Spleen (tissue), 11 donors: Measurements from ENCODE around the gene MYO3B. TPM values are rescaled to one million over a fixed set of nuclear protein-coding genes. Genes with fewer than 3 reads are reported as not detected.
"Not testable (repeated sequence)": the region's sequence is repeated elsewhere in the genome, so short reads cannot be mapped to it uniquely, and the experiment has no call there.

Experiments
- DNase-seq: peaks from one replicate; pipeline ENCODE4 v3.0.0-alpha.2; 2020
- H3K27ac ChIP-seq, 8 donors: fragments of 200-600 bp; sonication (generic) in 7 of 8; 1 replicate in 4 of 8; 2 replicates in 4 of 8; pipeline versions ENCODE4 v1.5.0 to v1.8.0; 2016 to 2021; ENCODE audit warnings: inconsistent platforms in 4 of 8, mild to moderate bottlenecking in 4 of 8, moderate library complexity in 1 of 8
- H3K27me3 ChIP-seq, 7 donors: fragments of 200-600 bp; sonication (generic) in 6 of 7; replicated peaks in 1 of 7; 1 replicate in 4 of 7; 2 replicates in 3 of 7; pipeline versions ENCODE4 v1.5.0 to v1.8.0; 2016 to 2021; ENCODE audit warnings: inconsistent platforms in 3 of 7, mild to moderate bottlenecking in 1 of 7
- H3K36me3 ChIP-seq, 6 donors: fragments of 200-600 bp; sonication (generic) in 5 of 6; 1 replicate in 4 of 6; 2 replicates in 2 of 6; pipeline versions ENCODE4 v1.5.0 to v1.8.0; 2016 to 2021; ENCODE audit warnings: inconsistent platforms in 2 of 6
- H3K4me1 ChIP-seq, 6 donors: fragments of 200-600 bp; sonication (generic) in 5 of 6; 1 replicate in 3 of 6; 2 replicates in 3 of 6; pipeline versions ENCODE4 v1.5.0 to v1.8.0; 2016 to 2021; ENCODE audit warnings: inconsistent platforms in 3 of 6
- H3K4me3 ChIP-seq, 8 donors: fragments of 200-600 bp; sonication (generic) in 7 of 8; 1 replicate in 4 of 8; 2 replicates in 4 of 8; pipeline versions ENCODE4 v1.5.0 to v1.8.0; 2016 to 2021; ENCODE audit warnings: inconsistent platforms in 4 of 8, mild to moderate bottlenecking in 4 of 8, moderate library complexity in 2 of 8
- H3K9me3 ChIP-seq, 8 donors: fragments of 200-600 bp; sonication (generic) in 7 of 8; 1 replicate in 4 of 8; 2 replicates in 4 of 8; pipeline versions ENCODE4 v1.5.0 to v1.8.0; 2016 to 2021; ENCODE audit warnings: inconsistent platforms in 4 of 8
- POLR2A ChIP-seq, 3 donors: fragments of 450-650 bp; IDR thresholded peaks; one replicate each; pipeline ENCODE4 v1.5.1; 2017; ENCODE audit warnings: antibody characterized with exemption in 3 of 3, mild to moderate bottlenecking in 1 of 3
- POLR2AphosphoS5 ChIP-seq, 3 donors: sonication (generic); formaldehyde crosslinking; IDR thresholded peaks; one replicate each; pipeline ENCODE4 v1.5.1; 2017; ENCODE audit warnings: antibody characterized with exemption in 3 of 3
- whole genome bisulfite sequencing, 5 donors: extraction: QIAGEN DNeasy Blood & Tissue Kit in 3 of 5; methylation state at CpG; one replicate each; pipeline versions ENCODE4 v1.1.5 to v1.1.7; 2013 to 2018; 5-methylcytosine and 5-hydroxymethylcytosine counted together
- intact Hi-C: fragments of 100-400 bp; cut with DNase I; formaldehyde crosslinking; loops from one replicate; pipeline ENCODE4 v1.15.0; 2023; ENCODE audit warnings: low total_unique reads
- polyA plus RNA-seq, 3 donors: library from polyadenylated mRNA; stranded (reverse); fragments of 200-250 nt; gene quantifications; one replicate each; pipeline ENCODE4 v1.2.1, GENCODE V29; 2013
- total RNA-seq, 7 donors: library from RNA; depleted of rRNA in 3 of 7; stranded (reverse); fragments of >200 nt in 3 of 7; fragmentation: NEBNext Ultra II Directional in 4 of 7; extraction: Animal tissue kit (Norgen Biotek cat#: 25700) in 4 of 7; gene quantifications; one replicate each; pipeline versions ENCODE4 v1.1.0 to v1.2.1, GENCODE V29; 2016 to 2021
- TF ChIP-seq, protein P1 (sequence below), 11 experiments: fragments of 200-600 bp in 7 of 11; fragments of 450-650 bp in 4 of 11; sonication (generic) in 4 of 11; IDR thresholded peaks in 8 of 11; conservative IDR thresholded peaks in 3 of 11; 1 replicate in 7 of 11; 2 replicates in 4 of 11; pipeline versions ENCODE4 v1.4.0 to v1.8.0; 2016 to 2021; ENCODE audit warnings: antibody characterized with exemption in 11 of 11, inconsistent platforms in 4 of 11, mild to moderate bottlenecking in 1 of 11
- donor health status: healthy with polysubstance abuse.
- donor health status: DM: no; HTN: no; CAD: no; lungs with moderate emphysema.
- donor health status: DM: no; HTN: no; CAD: no.
- donor health status: Bipolar disorder and iron deficiency.
- donor health status: healthy.
- donor health status: DM: no; HTN: no; CAD: no.
- donor health status: DM: yes; HTN: yes; CAD: no.

Gene MYO3B
- total and polyA plus RNA-seq, 10 donors: 0.03 to 2.0 (median 0.58) TPM; not detected in 4

DNA sequence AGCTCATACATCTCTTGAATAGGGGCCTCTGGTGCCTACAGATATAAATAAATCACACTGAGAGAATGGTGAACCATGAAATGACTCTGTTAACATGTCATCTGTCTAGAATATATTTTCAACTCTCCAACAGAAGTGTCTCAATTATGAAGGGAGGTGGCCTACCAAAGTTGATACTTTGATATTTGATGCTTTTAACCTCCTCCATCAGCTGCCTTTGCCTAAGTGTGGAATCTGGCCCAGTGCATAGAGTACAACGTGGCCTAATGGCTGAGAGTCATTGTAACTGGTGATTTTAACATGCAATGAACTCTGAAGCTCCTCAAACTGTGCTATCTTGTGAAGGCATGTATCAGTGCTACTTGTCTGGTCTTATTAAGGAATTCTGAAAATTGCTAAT, 93.4 kb downstream of the MYO3B start:
- intact Hi-C loops: no loop called here
- no peak overlapping the region for H3K27ac ChIP-seq
- no peak for TF ChIP-seq POLR2A (IDR thresholded peaks at IDR 0.05)
- no peak for TF ChIP-seq POLR2AphosphoS5 (IDR thresholded peaks at IDR 0.05)
- TF ChIP-seq, protein P1, sequence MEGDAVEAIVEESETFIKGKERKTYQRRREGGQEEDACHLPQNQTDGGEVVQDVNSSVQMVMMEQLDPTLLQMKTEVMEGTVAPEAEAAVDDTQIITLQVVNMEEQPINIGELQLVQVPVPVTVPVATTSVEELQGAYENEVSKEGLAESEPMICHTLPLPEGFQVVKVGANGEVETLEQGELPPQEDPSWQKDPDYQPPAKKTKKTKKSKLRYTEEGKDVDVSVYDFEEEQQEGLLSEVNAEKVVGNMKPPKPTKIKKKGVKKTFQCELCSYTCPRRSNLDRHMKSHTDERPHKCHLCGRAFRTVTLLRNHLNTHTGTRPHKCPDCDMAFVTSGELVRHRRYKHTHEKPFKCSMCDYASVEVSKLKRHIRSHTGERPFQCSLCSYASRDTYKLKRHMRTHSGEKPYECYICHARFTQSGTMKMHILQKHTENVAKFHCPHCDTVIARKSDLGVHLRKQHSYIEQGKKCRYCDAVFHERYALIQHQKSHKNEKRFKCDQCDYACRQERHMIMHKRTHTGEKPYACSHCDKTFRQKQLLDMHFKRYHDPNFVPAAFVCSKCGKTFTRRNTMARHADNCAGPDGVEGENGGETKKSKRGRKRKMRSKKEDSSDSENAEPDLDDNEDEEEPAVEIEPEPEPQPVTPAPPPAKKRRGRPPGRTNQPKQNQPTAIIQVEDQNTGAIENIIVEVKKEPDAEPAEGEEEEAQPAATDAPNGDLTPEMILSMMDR (IDR thresholded peaks at IDR 0.05 in 8 of 11, conservative IDR thresholded peaks at IDR 0.05 in 3 of 11): no peak
- H3K27me3 ChIP-seq: no peaks in the 10 kb centered on the region
- H3K36me3 ChIP-seq: no peaks in the 10 kb centered on the region
- no peak for DNase-seq
- 42 to 76% (median 63%) methylated on average over 1 of the region's 1 CpG for WGBS, 5 donors
- no peaks in the 10 kb centered on the region for H3K9me3 ChIP-seq
- no peaks in the 10 kb centered on the region for H3K4me1 ChIP-seq
- H3K4me3 ChIP-seq: no peak overlapping the region

DNA sequence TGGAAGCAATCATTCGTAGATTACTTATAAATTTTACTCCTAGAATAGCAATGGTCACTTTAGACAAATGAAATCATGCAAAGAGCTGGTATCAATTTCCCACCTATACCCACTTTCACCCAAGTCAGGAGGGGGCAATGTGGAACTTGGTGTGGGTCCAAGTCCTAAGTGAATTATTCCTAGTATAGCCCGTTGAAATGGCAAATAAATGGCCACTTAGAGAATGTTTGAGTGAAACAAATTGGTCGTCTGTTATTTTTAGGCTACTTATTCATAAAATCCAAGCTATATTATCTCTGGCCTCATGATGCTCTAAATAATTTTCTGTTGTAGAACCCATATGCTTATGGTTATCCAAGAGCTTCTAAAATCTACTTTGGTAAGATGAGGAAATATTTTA, 98.1 kb downstream of the MYO3B start:
- H3K9me3 ChIP-seq: no peaks in the 10 kb centered on the region

DNA sequence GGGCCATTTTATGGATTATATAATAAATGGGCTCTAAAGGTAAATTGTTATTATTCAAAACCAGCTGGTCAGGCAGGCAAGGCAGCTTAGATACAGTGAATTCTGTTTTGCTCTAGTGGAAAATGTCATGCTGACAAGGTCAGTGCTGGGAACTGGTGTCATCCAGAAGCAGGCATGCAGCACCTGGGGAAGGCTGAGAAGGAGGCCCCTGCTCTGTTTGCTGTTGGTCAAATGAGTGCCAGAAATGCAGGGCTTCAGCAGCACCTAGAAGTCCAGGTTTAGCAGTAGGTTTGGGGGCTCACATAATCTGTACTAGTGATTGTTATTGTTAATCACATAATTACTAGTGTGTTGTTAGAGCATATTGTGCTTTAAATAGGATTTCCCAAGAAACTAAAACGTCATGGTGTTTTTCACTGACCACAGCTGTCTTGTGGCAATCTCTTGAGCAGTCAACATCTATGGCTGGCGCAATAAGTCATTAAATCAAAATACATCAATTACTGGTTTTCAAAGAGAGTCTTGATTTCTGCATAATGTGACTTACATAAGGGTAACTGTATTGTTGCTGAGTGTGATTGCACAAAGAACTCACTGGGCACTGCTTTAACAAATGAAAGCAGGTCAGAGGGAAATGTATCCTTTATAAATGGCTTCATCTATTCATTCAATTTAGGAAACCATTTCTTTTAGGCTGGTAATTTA, 99.1 kb downstream of the MYO3B start:
- no peak for DNase-seq
- intact Hi-C loops: no loop called here
- 48 to 79% (median 63%) methylated on average over 2 of the region's 2 CpGs for WGBS, 5 donors

More for the DNA sequence above, 98.1 kb downstream of the MYO3B start:
- Histone ChIP-seq H3K4me3 (no peak overlapping the region), H3K4me1 (no peaks in the 10 kb centered on the region), H3K27ac (no peak overlapping the region), H3K36me3 (no peaks in the 10 kb centered on the region), H3K27me3 (no peaks in the 10 kb centered on the region)
- TF ChIP-seq, protein P1 (IDR thresholded peaks at IDR 0.05 in 8 of 11, conservative IDR thresholded peaks at IDR 0.05 in 3 of 11): no peak
- TF ChIP-seq POLR2AphosphoS5 (IDR thresholded peaks at IDR 0.05) (no peak), POLR2A (IDR thresholded peaks at IDR 0.05) (no peak)
- DNase-seq: no peak
- WGBS, 5 donors: 62 to 78% (median 75%) methylated on average over 3 of the region's 3 CpGs
- intact Hi-C loops: no loop called here

DNA sequence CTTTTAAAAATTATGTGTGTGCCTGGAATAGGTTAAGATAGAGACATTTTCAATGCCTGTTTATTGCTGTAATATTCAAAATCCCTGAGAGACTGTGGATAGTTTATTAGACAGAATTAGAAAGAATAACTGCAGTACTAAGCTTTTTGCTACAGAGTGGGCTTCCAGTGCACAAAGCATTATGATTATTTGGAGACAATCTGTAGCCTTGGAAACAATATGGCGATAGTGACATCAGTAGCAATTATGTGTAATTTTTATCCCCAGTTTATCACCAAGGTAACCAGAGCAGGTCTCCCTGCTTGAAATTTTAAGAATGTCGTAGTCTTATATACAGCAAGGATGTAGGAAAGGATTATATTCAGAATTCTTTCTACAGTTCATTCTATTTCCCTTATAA, 100.0 kb downstream of the MYO3B start:
- H3K27ac ChIP-seq: no peak overlapping the region
- intact Hi-C loops: no loop called here
- H3K36me3 ChIP-seq: no peaks in the 10 kb centered on the region
- TF ChIP-seq POLR2AphosphoS5 (IDR thresholded peaks at IDR 0.05) (no peak), POLR2A (IDR thresholded peaks at IDR 0.05) (no peak)
- TF ChIP-seq, protein P1 (IDR thresholded peaks at IDR 0.05 in 8 of 11, conservative IDR thresholded peaks at IDR 0.05 in 3 of 11): no peak
- DNase-seq: no peak
- H3K4me1 ChIP-seq: no peaks in the 10 kb centered on the region
- no peaks in the 10 kb centered on the region for H3K27me3 ChIP-seq
- H3K9me3 ChIP-seq: no peaks in the 10 kb centered on the region
- 85 to 97% (median 91%) methylated on average over 2 of the region's 2 CpGs for WGBS, 5 donors
- H3K4me3 ChIP-seq: no peak overlapping the region

More for the DNA sequence above, 99.1 kb downstream of the MYO3B start:
- H3K4me3 ChIP-seq: no peak overlapping the region
- H3K9me3 ChIP-seq: no peaks in the 10 kb centered on the region
- no peaks in the 10 kb centered on the region for H3K4me1 ChIP-seq
- TF ChIP-seq POLR2A (IDR thresholded peaks at IDR 0.05) (no peak), POLR2AphosphoS5 (IDR thresholded peaks at IDR 0.05) (no peak)
- TF ChIP-seq, protein P1 (IDR thresholded peaks at IDR 0.05 in 8 of 11, conservative IDR thresholded peaks at IDR 0.05 in 3 of 11): no peak
- H3K27ac ChIP-seq: no peak overlapping the region
- H3K27me3 ChIP-seq: no peaks in the 10 kb centered on the region
- no peaks in the 10 kb centered on the region for H3K36me3 ChIP-seq

DNA sequence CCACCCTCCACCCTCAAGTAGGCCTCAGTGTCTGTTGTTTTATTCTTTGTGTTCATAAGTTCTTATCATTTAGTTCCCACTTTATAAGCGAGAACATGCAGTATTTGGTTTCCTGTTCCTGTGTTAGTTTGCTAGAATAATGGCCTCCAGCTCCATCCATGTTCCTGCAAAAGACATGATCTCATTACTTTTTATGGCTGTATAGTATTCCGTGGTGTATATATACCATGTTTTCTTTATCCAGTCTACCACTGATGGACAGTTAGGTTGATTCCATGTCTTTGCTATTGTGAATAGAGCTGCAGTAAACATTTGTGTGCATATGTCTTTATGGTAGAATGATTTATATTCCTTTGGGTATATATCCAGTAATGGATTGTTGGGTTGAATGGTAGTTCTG, 101.7 kb downstream of the MYO3B start:
- 42 to 82% (median 59%) methylated on average over 2 of the region's 2 CpGs for WGBS, 5 donors
- H3K27ac ChIP-seq, DNase-seq, H3K4me3 ChIP-seq, H3K9me3 ChIP-seq, H3K4me1 ChIP-seq, H3K36me3 ChIP-seq, H3K27me3 ChIP-seq, intact Hi-C loops: not testable (repeated sequence)
